ENCODE results near the gene NAPEPLD.
A peak's percentile ranks its signal among the peaks of the same experiment; 100 is the strongest.
"Not testable (repeated sequence)": the region's sequence is repeated elsewhere in the genome, so short reads cannot be mapped to it uniquely, and the experiment has no call there.

NAPEPLD gene

GRCh38 chr7:103113164-103113563 is 35.7 kb downstream of the NAPEPLD start:
- DNase-seq (ENCODE audit: low read depth in 2 of 2), result no peak

- DNase-seq (ENCODE audit: low read depth in 2 of 2), result not testable (repeated sequence)
Observed at GRCh38 chr7:103106703-103107070, 42.2 kb downstream of the NAPEPLD start.

- no peak for DNase-seq (ENCODE audit: low read depth in 2 of 2)
Observed at GRCh38 chr7:103106005-103106702, 42.7 kb downstream of the NAPEPLD start.

- no peak for DNase-seq (ENCODE audit: low read depth in 2 of 2)
Observed at GRCh38 chr7:103101543-103101942, 47.4 kb downstream of the NAPEPLD start.

- no peak for DNase-seq (ENCODE audit: low read depth in 2 of 2)
Observed at GRCh38 chr7:103100348-103100747, 48.6 kb downstream of the NAPEPLD start.

- DNase-seq (ENCODE audit: low read depth in 2 of 2), result no peak
Observed at GRCh38 chr7:103097041-103097440, 51.9 kb downstream of the NAPEPLD start.

- DNase-seq (ENCODE audit: low read depth in 2 of 2), result not testable (repeated sequence)
Observed at GRCh38 chr7:103095558-103095957, 53.3 kb downstream of the NAPEPLD start.

- DNase-seq (ENCODE audit: low read depth in 2 of 2), result no peak
Observed at GRCh38 chr7:103094102-103094501, 54.8 kb downstream of the NAPEPLD start.

- no peak for DNase-seq (ENCODE audit: low read depth in 2 of 2)
Observed at GRCh38 chr7:103093429-103093828, 55.5 kb downstream of the NAPEPLD start.

- DNase-seq (ENCODE audit: low read depth in 2 of 2), result not testable (repeated sequence)
Observed at GRCh38 chr7:103092321-103092720, 56.6 kb downstream of the NAPEPLD start.

GRCh38 chr7:103083210-103083609 is 65.7 kb downstream of the NAPEPLD start:
- DNase-seq (ENCODE audit: low read depth in 2 of 2), result no peak

- DNase-seq (ENCODE audit: low read depth in 2 of 2), result no peak
Observed at GRCh38 chr7:103082497-103082896, 66.4 kb downstream of the NAPEPLD start.

- no peak for DNase-seq (ENCODE audit: low read depth in 2 of 2)
Observed at GRCh38 chr7:103080923-103081322, 68.0 kb downstream of the NAPEPLD start.

GRCh38 chr7:103079836-103080235 is 69.1 kb downstream of the NAPEPLD start:
- no peak for DNase-seq (ENCODE audit: low read depth in 2 of 2)

GRCh38 chr7:103078226-103078625 is 70.7 kb downstream of the NAPEPLD start:
- not testable (repeated sequence) for DNase-seq (ENCODE audit: low read depth in 2 of 2)

- no peak for DNase-seq (ENCODE audit: low read depth in 2 of 2)
Observed at GRCh38 chr7:103077318-103077717, 71.6 kb downstream of the NAPEPLD start.

GRCh38 chr7:103076764-103077163 is 72.1 kb downstream of the NAPEPLD start:
- no peak for DNase-seq (ENCODE audit: low read depth in 2 of 2)

- peak; percentile 38 to 54 for DNase-seq (ENCODE audit: low read depth in 2 of 2)
Observed at GRCh38 chr7:103075337-103075918, 73.5 kb downstream of the NAPEPLD start.

GRCh38 chr7:103074519-103075336 is 74.2 kb downstream of the NAPEPLD start, which contains the start of the genes ARMC10 and FBXL13:
TSS of gene ARMC10 (plus strand) at chr7:103075140. CDS start at chr7:103075273, 133 bp downstream.
TSS of gene FBXL13 (minus strand) at chr7:103074796.
- DNase-seq (ENCODE audit: low read depth in 2 of 2), result peak; percentile 81

GRCh38 chr7:103073989-103074518 is 74.8 kb downstream of the NAPEPLD start:
- no peak for DNase-seq (ENCODE audit: low read depth in 2 of 2)

- no peak for DNase-seq (ENCODE audit: low read depth in 2 of 2)
Observed at GRCh38 chr7:103071000-103071399, 77.9 kb downstream of the NAPEPLD start.

All from stimulated activated CD8-positive, alpha-beta memory T cell treated with anti-CD3 and anti-CD28 coated beads, Interleukin-2, amount 100 ng/mL, for 1 hour (primary cell).